LNCaP clone FGC (cell line): ENCODE results near the gene APPL2.

Experiments
- DNase-seq: peaks from one replicate; pipeline ENCODE4 v3.0.0-alpha.2; 2011; ENCODE audit warnings: low read depth
- H3K4me3 ChIP-seq: 2 replicates; pipeline ENCODE4 v1.5.1; 2011; ENCODE audit warnings: mild to moderate bottlenecking, low read depth, low read length, control low read depth
- TF ChIP-seq, protein P1 (sequence below): IDR thresholded peaks from 2 replicates; pipeline ENCODE4 v1.5.1; 2012; ENCODE audit warnings: mild to moderate bottlenecking; ENCODE audit not compliant: control insufficient read depth, insufficient read depth; ENCODE audit errors: extremely low read depth

The APPL2 gene

DNA sequence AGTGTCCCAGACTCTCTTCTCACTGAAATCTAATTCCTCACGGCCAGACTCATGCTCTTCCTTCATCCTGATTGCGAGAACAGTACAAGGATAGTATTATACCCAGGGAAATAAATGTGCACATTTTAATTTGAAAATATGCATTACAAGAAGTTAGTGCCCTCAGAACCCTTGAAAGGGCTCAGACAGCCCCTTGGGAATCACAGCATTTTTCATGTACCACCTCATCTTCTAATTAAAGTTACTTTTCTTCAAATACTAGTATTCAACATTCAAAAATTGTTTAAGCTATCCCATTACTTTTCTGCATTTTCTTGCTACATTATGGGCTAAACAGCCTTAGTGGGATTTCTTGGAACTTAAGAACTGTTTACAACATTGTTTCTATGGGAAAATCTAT, 1.7 kb upstream of the APPL2 start:
- DNase-seq: no peak
- no peak overlapping the region for H3K4me3 ChIP-seq
- TF ChIP-seq, protein P1, sequence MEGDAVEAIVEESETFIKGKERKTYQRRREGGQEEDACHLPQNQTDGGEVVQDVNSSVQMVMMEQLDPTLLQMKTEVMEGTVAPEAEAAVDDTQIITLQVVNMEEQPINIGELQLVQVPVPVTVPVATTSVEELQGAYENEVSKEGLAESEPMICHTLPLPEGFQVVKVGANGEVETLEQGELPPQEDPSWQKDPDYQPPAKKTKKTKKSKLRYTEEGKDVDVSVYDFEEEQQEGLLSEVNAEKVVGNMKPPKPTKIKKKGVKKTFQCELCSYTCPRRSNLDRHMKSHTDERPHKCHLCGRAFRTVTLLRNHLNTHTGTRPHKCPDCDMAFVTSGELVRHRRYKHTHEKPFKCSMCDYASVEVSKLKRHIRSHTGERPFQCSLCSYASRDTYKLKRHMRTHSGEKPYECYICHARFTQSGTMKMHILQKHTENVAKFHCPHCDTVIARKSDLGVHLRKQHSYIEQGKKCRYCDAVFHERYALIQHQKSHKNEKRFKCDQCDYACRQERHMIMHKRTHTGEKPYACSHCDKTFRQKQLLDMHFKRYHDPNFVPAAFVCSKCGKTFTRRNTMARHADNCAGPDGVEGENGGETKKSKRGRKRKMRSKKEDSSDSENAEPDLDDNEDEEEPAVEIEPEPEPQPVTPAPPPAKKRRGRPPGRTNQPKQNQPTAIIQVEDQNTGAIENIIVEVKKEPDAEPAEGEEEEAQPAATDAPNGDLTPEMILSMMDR: no peak

DNA sequence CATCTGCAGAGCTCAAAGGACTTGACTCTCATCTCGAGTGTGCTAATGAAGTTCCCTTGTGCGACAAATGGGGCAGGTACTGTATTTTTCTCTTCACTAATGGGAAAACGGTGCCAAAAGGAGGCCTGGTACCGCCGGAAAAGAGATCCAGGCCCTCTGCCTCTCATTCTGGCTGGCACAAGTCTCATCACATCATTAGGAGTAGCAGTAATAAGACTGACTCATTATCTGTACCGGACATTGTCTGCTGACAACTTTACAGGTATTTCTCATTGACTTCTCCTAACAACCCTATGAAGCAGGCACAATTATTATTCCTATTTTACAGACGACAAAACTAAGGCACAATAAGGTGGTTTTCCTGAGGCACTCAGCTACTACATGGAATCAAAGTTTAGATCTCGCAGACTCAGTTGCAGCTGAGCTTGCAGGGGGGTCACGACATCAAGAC, 668 bp downstream of the APPL2 start:
- TF ChIP-seq, protein P1: no peak
- peak overlapping the region; percentile 85 for H3K4me3 ChIP-seq
- no peak for DNase-seq

DNA sequence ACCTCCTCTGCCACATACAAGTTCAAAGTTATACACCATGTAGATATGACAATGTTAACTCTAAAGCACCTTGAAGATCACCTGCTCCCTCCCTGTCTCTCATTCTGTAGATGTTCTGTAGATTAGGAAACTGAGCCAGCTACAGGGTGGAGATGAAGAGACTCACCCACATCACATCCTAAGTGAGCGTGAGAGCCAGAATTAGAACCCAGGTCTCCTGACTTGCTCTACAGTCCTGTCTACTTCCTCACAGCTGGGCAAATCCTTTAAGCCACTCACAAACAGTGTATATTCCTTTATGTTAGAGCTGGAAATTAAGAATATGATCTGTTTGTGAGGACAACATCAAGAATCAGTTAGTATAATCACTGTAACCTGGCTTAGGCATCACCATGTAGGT, 1.8 kb downstream of the APPL2 start:
- peak overlapping the region; percentile 85 for H3K4me3 ChIP-seq
- DNase-seq: no peak
- TF ChIP-seq, protein P1: no peak

DNA sequence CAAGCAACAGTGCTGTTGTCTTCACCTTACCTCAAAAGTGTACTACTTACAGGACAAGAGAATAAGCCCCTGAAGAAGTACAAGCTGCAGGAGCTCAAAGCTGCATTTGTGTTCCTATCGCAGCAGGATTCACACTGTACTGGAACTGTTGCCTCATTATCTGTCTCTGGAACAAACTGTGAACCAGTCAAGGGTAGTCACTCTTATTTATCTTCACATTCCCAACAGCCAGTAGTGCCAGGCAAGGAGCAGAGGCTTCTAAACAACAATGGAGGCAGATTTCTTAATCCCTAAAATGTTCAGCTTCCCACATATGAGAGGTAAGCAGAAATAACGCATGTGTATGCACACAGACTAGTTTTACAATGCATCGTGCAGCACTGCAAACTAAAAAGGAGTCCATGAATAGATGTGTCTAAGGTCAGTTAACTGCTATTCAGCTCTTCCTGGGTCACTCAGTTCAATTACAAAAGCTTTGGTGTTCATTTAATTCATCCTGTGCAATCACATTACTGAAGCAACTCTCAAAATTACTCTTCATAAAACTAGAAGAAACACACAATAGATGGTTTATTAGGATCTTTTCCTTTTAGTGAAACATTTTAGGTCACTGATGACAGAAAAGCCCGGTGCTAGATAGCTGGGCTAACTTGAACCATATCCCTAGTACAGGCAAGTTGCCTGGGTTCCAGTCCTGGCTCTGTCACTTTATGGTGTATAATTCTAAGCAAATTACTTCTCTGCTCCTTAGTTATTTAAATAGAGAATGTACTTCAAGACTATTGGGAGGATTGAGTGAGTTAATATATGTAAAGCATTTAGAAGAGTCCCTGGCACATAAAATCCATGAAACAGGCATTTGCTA, 2.7 kb downstream of the APPL2 start:
- TF ChIP-seq, protein P1: no peak
- no peak for DNase-seq
- H3K4me3 ChIP-seq: peak overlapping the region; percentile 10; the same call in 1 of the 2 replicates

DNA sequence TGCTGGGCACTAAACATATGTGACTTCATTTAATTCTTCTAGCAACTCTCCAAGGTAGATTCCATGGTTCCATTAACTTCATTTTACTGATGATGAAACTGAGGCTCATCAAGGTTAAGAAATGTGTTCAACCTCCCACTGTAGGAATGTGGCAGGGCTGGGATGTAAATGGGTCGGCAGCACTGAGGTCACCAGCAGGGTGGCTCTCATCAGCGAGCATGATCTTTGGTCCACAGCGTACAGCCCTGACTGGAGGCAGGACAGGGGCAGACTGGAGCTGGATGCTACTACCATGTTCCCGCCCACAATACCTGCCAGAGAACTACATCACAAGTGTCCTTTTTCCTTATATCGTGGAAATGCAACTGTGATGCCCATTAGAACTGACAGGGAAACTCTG, 4.6 kb downstream of the APPL2 start:
- TF ChIP-seq, protein P1: no peak
- H3K4me3 ChIP-seq: no peak overlapping the region
- no peak for DNase-seq

DNA sequence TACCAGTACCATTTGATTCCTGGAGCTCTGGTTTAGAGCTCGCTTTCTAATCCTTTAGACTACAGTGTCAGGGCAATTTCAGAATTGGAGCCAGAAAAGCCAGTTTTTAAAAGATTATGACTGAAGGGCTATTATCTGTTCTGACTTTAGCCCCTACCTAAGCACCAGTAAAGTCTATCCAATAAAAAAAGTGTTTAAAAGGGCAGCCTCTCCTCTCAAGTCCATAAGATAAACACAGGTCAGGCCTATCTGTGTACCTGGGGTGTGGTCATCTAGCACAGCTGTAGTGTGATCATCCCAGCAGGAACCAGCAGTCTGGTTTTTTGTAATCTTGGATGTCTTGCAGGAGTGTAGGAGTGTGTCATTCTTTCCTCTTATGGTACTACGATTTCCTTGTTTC, 6.6 kb downstream of the APPL2 start:
- TF ChIP-seq, protein P1: no peak
- DNase-seq: no peak
- no peak overlapping the region for H3K4me3 ChIP-seq

DNA sequence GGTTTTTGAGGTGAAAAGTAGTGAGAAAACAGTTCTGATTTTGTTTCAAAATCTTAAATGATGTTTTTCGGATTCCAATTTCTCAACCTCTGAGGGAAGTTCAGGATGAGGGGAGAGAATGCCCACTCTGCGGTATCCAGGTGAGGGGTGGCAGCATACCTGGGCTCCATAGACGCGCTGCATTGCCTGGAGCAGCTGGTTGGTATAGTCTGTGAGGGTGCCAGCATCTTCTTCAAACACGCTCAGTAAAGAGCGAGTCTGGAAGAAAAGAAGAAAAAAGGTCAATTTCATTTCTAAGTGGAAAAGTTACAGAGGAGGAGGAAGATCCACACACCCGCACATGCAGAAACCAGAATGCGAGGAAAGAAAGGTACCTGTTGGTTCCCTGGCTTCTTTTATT, 7.0 kb downstream of the APPL2 start:
- no peak overlapping the region for H3K4me3 ChIP-seq
- no peak for DNase-seq
- TF ChIP-seq, protein P1: no peak
